Fibroblast of skin of back (primary cell): Measurements from ENCODE around the gene STPG1.

Source experiments
- DNase-seq: peaks from one replicate; pipeline ENCODE4 v3.0.0-alpha.2; 2013

The STPG1 gene

DNA sequence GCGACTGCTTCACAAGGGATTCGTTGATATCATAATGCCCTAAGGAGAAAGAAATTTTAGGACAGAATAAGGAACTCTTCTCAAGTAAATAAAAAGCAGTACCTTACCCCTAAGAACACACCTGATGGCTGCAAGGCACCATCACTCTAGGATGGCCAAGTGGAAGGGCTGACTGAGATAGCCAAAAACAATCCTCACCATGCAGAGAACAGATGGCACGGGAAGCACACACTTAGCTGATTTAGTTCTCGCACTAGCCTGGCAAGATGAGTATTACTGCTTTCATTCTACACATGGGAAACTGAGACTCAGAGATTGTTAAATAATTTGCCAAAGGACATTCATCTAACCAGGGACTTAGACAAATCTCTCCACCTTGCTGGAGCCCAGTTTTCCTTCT, 43.8 kb downstream of the STPG1 start:
- DNase-seq = no peak

DNA sequence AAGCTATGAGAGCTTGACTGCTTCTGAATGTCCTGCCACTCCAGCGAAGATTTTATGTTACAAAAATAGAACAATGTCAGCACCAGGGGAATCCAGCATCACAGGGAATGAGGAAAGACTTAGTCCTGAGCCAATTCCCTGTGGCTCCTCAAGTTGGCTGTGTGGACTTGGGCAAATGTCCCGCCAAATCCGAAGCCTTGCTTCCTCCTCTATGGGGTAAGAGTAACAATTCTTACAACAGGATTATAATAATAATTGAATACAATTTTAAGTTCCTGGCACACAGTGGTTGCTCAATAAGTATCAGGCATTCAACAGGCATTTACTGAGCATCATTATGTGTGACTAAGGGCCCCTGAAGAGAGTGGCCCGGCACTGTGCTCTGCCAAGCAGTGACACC, 44.4 kb downstream of the STPG1 start:
- DNase-seq = no peak

DNA sequence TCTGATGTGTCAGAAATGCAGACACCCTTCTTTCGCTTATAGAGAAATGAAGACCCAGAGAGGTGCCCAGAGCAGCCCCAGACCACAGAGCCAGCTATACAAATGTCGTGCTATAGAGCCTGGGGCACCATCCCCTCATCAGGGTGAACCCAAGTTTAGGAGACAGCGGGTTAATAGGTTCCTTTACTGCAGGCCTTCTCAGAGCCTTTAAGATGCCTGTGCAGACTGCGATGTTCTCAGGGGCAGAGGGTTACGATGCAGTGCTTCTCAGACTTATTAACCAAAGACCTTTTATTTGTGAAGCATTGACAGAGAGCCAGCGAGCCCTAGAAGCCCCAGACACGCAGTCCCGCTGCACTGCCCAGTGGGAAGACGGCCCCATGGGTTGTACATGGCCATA, 46.9 kb downstream of the STPG1 start:
- no peak for DNase-seq

DNA sequence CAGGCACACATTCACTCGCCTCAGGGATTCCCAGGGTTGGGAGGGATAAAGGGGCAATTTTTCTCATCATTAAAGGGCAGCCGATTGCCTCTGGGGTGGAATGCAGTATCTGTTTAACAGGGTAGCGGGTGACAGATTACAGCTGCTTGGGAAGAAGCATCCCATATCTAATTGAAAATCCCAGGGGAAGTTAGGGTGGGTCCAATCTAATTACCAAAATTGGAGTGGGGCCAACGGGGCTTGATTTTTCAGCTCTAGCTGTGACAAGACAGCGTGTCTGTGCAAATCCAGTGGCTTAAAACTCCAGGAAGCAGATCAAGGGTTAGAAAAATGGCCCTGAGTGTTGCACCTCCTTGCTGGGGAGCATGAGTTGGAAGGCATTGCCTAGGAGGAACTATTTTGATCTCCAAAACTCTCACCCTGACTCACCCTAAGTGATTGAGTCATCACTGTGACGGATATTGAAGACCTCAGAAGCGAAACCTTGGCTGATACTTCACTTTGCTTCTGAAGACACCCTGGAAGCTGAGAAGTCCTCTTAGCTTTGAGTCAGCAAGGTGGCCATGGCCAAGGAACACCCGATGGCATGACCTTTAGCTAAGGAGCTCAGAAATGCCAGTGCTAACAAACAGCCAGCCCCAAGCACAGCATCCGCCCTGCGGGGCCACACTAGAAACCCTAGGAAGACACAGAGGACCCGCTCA, 48.5 kb downstream of the STPG1 start:
- peak; percentile 88 for DNase-seq

DNA sequence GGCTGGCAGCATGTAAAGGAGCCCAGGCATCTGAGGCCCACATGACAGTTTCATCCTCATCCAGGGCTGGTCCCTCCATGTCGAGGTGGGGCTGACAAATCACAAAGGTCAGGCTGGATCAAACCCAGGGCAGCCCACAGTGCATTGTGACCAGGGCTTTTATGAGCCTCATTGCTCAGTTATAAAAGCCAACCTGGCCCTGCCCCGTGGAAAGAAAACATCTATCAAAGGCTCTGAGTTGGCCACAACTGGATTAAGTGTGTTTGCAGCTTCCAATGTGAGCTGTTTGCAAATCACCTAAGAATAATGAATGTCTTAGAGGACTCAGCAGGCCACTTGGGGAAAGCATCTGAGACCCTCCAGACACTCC, 49.0 kb downstream of the STPG1 start:
- DNase-seq = no peak

DNA sequence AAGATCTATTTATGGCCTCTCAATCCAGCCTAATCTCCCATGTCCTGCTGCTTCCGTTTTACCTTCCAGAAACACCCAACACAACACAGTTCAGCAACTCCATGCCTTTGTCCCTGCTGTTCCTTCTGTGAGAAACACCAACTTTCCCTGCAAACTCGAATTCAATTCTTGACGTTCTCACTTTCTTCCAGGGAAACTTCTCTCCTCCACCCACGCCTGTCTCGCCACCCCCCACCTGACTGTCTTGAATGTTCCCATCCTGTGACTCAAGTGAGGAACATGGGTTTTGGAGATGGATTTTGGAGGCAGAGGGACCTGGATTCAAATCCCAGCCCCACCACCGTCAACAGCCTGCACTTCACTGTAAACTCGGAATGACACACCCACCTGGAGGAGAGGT, 49.6 kb downstream of the STPG1 start:
- no peak for DNase-seq

DNA sequence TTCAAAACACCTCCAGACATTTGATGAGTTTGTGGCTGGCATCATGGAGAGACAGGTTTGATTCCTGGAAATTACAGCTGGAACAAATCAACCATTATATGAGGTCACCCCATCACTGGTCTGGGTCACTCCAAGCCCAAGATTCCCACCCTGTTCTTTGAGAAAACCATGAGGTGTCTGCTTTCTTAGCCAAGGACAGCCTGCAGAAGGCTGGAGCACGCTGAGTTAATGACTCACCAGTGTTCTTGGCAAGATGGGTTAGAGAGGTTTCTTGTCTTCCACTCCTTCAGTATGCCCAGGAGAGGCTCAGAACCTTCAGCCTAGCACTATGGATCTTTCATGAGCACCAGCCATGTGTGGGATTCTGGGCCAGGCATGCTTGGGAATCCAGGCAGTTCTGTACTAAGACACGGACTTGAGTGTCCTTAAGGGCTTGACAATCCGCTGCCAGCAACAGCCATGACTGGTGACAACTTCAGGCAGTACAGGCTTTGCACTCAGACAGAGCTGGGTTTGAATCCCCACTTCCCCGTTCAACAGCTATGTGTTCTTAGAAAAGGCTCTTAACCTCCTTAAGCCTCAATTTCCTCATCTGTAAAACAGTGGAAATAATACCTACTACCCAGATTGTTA, 50.5 kb downstream of the STPG1 start:
- DNase-seq = peak; percentile 86

DNA sequence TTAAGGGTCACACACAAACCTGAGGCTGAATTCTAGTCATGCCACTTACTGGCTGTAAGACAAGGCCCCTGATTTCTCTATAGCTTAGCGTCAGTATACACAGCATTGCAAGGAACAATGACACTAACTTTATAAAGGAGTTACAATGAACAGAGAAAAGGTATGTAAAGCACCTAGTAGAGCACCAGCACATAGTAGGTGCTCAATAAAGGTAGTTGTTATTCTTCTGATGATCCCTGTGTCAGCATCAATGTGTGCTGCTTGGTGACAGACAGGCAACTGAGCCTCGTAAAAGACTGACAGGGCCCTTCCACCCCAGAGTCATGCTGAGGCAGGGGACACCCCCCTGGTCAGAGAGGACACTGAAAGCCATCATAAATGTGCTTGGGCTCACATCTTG, 51.2 kb downstream of the STPG1 start:
- DNase-seq = no peak

DNA sequence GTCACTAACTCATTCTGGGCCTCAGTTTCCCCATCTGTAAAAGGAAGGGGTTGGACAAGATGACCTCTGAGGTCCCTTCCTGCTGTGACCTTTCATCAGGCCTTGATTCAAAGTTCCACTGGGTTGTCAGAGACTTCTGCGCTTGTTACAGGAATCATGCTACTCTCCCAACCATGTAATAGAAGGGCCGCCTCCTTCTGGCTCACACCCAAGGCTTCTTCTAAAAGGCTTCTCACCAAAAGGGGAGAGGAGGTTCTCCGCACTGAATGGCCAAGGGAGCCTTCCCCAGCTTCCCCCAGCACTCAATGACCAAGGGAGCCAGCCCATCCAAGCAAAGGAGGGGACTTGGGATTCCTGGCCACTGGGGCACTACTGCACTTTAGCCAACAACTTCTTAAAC, 51.8 kb downstream of the STPG1 start:
- DNase-seq = no peak

DNA sequence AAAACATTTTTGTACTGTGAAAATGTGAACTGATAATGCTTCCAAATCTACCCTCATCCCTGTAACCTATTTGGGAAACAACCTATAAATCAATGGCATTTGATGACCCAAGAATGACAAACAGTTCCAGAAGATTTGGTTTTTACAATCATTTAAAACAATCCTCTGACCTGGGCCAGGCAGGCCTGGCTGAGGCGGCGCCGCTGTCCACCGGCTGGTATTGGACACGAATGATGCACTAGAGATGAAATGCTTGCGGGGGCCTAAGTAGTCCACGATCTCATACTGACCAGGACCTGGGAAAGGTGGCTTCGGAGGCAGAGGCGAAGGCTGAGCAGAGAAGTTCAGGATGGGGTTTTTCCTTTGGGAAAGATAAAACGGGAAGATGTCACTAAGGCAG, 52.9 kb downstream of the STPG1 start:
- no peak for DNase-seq

DNA sequence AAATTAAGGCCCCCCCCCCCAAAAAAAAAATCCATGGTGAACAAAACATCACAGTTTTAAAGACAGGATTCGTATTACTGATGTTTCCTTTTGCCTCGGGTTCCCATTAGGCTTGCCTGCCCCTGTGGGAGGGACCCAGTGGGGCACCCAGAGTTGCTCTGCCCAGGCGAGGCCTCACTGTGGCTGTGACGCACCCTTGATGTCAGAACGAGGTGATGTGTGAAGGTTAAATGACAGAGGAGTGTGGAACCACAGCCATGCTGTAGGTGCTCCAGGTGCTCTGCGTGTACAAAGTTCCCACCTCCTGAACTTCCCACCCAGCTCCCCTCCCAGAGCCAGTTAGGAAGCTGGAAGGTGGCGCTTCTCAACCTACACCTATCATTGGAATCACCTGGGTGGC, 56.5 kb downstream of the STPG1 start:
- DNase-seq = no peak

DNA sequence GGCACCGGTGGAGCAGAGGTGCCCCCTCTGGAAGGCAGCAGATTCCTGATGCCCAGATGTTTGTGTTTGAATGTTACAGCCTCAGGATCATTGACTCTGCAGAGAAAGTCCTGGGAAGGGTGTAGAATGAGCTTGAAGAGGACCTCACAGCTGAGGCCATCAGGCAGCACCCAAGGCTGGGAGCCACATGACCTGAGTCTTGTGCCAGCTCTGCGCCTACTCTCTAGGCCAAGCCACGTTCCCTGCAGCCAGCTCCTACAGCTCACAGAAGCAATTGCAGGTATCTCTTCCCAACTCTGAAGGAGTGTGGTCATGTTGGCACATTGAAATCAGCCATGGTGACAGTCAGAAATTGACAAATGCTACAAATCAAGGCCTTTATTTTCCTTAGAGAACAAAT, 58.1 kb downstream of the STPG1 start:
- no peak for DNase-seq

DNA sequence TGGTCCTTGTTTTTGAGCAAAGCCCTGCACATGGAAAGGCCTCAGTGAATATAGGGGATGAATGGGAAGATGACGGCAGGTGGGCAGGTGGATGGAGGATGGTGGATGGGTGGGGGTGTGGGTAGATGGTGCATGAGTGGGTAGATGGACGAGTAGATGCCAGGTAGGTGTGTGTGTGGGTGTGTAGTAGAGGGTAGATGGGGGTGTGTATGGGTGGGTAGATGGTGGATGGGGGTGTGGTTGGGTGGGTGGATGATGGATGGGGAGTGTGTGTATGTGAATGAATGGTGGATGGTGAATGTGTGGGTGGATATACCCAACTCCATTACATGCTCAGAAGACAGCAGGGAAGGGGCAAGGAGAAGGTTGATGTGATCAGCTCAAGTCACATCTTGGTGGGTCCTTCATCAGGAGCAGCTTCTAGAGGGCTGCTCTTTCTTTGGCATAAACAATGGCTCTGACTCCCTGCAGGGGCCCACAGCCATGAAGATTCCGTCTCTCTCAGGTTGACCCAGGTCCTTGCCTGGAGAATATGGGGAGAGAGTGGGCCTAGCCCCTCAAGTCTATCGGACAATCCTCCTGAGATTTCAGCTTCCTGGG, 60.2 kb downstream of the STPG1 start:
- no peak for DNase-seq

DNA sequence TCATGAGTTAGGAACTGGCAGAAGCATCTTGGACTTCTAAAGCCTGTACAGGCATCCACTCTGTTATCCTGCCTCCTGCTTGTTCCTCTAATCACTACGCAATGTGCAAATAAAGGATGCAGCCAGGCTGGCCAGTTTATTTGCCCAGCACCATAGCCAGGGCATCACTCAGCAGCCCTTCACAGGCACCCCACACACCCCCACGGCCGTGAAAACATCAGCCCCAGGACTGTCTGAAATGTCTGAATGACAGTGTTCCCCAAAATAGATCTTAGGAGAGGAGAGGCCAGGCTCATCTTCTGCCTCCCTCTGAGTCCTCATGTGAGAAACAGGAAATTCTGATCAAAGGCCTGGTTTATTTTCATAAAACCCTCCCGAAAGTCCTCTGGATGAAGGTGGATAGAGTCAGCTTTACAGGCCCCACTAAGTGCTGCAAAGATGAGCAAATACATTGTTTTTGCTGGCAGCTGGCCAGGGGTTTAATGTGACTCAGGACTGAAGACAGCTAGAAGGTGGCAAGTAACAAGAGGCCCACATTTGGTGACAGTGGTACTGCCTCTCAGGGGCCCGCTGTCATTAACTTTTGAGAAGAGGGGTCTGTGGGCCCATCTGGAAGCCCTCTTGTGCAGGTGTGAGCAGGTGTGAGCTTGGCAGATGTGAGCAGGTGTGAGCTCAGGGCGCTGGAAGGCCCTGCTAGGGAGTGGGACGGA, 61.5 kb downstream of the STPG1 start:
- peak; percentile 78 for DNase-seq

DNA sequence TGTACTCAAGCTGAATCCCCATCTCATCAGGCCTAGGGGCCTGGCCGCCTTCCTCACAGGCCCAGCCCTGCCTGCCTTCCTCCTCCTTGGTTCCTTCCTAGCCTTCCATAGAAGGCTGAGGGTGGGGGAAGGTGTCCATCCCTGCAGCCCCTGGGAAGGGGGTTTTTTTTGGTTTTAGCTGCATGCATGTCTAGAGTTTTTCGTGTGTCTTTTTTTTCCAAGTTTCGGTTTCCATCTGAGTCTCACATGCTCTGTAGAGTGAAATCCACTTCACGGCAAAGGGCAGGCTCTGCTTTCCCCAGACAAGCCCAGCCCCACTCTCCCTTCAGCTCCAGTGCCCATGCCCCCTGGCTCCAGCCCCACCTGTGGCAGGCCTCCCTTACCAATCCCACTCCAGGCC, 62.3 kb downstream of the STPG1 start:
- no peak for DNase-seq

DNA sequence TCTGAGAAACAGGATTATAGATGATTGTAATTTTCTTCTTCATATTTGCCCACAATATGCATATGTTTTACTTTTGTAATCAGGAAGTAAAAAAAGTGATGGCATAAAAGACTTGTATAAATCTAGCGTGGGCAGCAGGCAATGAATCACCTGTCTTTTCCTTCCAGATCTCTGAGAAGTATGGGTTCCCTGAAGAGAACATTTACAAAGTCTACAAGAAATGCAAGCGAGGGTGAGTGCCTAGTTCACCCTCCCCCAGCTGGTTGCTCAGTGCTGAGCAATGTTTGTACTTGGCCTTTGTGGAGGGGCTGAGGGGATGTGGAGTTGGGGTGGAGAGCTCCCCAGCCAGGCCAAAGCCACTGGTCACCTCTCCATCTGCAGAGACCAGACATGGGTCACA, 63.7 kb downstream of the STPG1 start:
- no peak for DNase-seq

DNA sequence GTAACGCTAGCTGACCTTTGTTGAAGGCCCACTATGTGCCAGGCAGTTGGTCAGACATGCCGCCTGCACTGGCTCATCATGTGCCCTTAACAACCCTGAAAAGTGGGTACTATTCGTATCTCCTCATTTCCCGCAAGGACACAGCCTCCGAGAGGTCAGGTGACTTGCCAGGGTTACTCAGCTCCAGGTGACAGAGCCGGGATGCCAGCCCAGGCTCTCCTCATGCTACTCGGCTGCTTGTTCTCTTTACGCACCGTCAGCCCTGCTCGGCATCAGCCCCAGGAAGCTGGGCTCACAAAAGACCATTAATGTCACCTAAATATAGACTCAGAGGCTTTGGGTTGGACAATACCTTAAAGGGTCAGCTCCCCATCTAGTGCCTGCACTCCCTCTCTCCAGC, 65.4 kb downstream of the STPG1 start:
- DNase-seq = no peak

DNA sequence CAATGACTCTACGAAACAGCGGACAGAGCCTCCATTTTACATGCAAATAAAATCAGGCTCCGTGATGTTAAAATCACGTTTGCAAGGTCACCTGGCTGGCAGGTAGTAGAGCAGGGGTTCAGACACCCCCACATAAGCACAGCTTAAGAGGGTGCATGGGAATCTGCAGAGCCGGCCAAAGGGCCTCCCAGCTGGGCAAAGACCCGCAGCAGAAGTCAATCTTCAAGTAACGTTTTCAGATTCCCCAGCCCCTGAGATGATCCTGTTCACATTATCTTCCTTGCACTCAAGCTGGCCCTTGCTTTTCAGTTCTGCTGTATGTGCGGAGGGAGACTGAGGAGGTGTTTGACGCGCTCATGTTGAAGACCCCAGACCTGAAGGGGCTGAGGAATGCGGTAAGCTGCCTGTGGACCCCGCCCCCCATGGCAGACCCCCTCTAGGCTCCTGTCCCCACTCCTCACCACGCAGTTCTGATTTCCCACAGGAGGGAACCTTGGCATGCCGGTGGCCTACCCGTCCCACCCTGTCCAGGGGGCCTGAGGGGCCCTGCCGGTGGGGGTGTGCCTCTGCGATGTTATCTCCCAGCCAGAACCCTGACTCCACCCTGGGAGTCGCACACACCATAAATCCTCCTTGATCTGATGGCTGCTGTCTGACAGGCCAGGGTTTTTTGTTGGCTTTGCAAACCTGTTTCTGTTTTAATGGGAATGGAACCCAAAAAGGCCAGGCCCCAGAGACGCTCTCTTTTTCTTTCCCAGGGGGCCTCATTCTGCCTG, 66.2 kb downstream of the STPG1 start:
- DNase-seq = no peak

DNA sequence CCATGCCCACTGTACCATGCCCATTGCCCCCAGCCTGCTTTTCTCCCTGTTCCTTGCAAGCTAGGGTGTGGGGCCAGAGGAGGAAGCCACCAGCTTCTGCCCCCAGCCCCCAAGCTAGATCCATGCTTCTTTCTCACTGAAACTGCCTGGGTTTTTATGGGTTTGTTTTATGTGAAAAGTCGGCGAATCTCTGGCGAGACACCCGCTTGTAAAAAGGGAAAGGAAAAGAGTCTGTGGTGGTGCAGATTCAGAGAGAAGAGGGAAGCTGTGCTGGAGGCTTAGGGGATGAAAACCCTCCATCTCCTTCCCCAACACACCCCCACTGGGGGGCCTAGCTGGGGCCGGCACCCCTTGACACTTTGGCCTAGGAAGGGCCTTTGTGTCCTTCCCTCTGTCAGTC, 68.2 kb downstream of the STPG1 start:
- DNase-seq = no peak

DNA sequence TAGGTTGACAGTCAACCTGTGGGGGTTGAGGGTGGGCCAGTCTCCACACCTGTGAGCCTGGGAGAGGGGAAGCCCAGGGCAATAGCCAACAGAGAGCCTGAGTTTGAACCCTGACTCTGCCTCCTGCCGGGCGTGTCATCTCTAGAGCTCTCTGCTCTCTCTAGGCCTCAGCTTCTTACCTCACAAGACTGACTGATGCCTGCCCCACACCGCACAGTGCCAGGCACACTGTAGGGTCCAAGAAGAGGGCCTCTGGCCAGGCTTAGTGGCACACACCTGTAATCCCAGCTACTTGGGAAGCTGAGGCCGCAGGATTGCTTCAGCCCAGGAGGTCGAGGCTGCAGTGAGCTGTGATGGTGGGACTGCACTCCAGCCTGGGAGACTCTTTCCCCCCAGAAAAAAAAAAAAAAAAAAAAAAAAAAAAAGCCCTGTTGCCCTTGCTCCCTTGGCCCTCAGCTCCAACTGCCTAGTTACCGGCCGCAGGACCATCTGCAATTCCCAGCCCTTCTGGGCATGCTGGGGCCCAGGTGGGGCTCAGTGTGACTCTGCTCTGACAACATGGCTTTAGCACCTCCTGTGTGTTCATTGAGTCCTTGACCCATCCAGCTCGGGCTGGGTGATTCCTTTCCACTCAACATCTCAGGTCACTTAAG, 69.4 kb downstream of the STPG1 start:
- DNase-seq = no peak

DNA sequence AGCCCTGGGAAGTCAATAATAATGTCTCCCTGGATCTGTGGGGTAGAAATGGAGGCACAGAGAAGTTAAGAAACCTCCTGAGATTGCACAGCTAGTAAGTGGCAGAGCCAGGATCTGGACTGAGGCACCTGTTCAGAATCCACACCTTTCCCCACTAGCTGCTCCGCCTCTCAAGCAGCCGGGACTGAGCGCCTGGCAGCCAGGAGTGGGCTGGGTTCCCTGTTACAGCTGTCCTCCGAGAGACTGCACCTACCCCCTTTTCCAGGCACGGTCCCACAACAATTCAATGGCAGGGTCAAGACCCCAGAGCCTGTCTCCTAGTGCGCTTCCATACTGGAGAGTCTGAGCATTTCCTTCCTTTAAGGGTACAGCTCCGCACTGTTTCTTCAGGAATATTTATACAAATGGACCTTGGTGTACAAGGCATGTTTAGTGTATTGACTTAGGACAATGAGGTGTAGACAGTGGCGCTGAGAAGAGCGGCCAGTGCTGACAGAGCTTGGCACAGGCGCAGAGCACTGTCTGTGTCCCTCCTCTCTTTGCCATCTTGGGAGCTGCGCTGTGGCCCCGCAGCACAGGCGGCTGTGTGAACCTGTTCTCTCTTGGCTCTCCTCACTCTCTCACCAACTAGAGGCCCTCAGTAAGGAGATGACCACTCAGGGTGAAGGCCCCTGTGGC, 70.0 kb downstream of the STPG1 start:
- DNase-seq = no peak

DNA sequence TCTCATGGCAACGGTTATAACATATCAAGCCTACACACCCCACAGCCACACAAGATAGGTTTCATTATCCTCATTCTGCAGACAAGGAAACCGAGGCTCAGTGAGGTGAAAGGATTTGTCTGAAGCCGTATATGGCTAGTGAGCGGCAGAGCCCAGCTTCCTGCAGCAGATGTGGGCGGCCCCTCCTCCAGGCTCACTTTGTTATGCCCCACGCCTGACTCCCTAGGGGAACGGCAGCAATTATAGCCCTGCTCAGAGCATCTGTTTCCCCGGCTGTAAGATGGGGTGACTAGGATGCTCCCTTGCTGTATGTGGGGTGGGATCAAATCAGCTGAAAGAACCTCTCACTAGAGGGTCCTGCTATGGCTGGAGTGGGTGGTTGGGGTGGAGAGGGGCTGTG, 72.3 kb downstream of the STPG1 start:
- peak; percentile 32 for DNase-seq
